H9 (cell line): ENCODE results near the gene HMG20B. TPM values are rescaled to one million over a fixed set of nuclear protein-coding genes. Genes with fewer than 3 reads are reported as not detected.

ENCODE experiments used
- DNase-seq: peaks from one replicate; pipeline ENCODE4 v3.0.0-alpha.2; 2017
- H2AFZ ChIP-seq: one replicate; pipeline ENCODE4 v1.6.1; 2013; ENCODE audit warnings: mild to moderate bottlenecking, low read length, control low read depth, moderate library complexity
- H2AK5ac ChIP-seq: 2 replicates; pipeline ENCODE4 v1.6.1; 2013; ENCODE audit warnings: low read length, control low read depth, mixed read lengths; ENCODE audit not compliant: insufficient read length
- H2BK120ac ChIP-seq: one replicate; pipeline ENCODE4 v1.6.1; 2013; ENCODE audit warnings: low read depth, mild to moderate bottlenecking, low read length, control low read depth, inconsistent platforms; ENCODE audit not compliant: poor library complexity, severe bottlenecking
- H2BK12ac ChIP-seq: 2 replicates; pipeline ENCODE4 v1.6.1; 2013; ENCODE audit warnings: low read length, control low read depth, mixed read lengths, low read depth; ENCODE audit not compliant: insufficient read length
- H2BK15ac ChIP-seq: 2 replicates; pipeline ENCODE4 v1.6.1; 2013; ENCODE audit warnings: low read depth, low read length, control low read depth
- H2BK20ac ChIP-seq: one replicate; pipeline ENCODE4 v1.6.1; 2013; ENCODE audit warnings: low read depth, mild to moderate bottlenecking, low read length, control low read depth, inconsistent platforms; ENCODE audit not compliant: poor library complexity, severe bottlenecking
- H2BK5ac ChIP-seq: 2 replicates; pipeline ENCODE4 v1.6.1; 2013; ENCODE audit warnings: low read length, control low read depth, mixed read lengths; ENCODE audit not compliant: insufficient read length
- H3K14ac ChIP-seq: 2 replicates; pipeline ENCODE4 v1.6.1; 2013; ENCODE audit warnings: low read length, control low read depth; ENCODE audit not compliant: insufficient read depth
- H3K18ac ChIP-seq: 2 replicates; pipeline ENCODE4 v1.6.1; 2013; ENCODE audit warnings: low read depth, mild to moderate bottlenecking, mixed read lengths, low read length, control low read depth; ENCODE audit not compliant: insufficient read length
- H3K23ac ChIP-seq: 2 replicates; pipeline ENCODE4 v1.6.1; 2013; ENCODE audit warnings: low read length, control low read depth, mixed read lengths, low read depth; ENCODE audit not compliant: insufficient read length
- H3K23me2 ChIP-seq: 2 replicates; pipeline ENCODE4 v1.6.1; 2013; ENCODE audit warnings: low read depth, mild to moderate bottlenecking, mixed read lengths, low read length, control low read depth; ENCODE audit not compliant: insufficient read length, poor library complexity, severe bottlenecking
- H3K27ac ChIP-seq: 2 replicates; pipeline ENCODE4 v1.5.1; 2013; ENCODE audit warnings: low read length, control low read depth, mixed read lengths, low read depth; ENCODE audit not compliant: insufficient read length
- H3K27me3 ChIP-seq: 2 replicates; pipeline ENCODE4 v1.6.1; 2013; ENCODE audit warnings: low read length, control low read depth, inconsistent platforms; ENCODE audit not compliant: insufficient read depth
- H3K4ac ChIP-seq: 2 replicates; pipeline ENCODE4 v1.6.1; 2013; ENCODE audit warnings: low read depth, mild to moderate bottlenecking, control low read depth, inconsistent platforms, low read length, moderate library complexity
- H3K4me1 ChIP-seq: 2 replicates; pipeline ENCODE4 v1.6.1; 2013; ENCODE audit warnings: low read length, control low read depth, inconsistent platforms; ENCODE audit not compliant: insufficient read depth
- H3K4me2 ChIP-seq: 2 replicates; pipeline ENCODE4 v1.6.1; 2013; ENCODE audit warnings: low read length, control low read depth, mixed read lengths; ENCODE audit not compliant: insufficient read length, insufficient read depth
- H3K56ac ChIP-seq: 2 replicates; pipeline ENCODE4 v1.6.1; 2013; ENCODE audit warnings: low read depth, mild to moderate bottlenecking, mixed read lengths, low read length, control low read depth; ENCODE audit not compliant: insufficient read length
- H3K79me1 ChIP-seq: 2 replicates; pipeline ENCODE4 v1.6.1; 2013; ENCODE audit warnings: low read depth, mild to moderate bottlenecking, moderate library complexity, low read length, control low read depth, inconsistent platforms; ENCODE audit not compliant: insufficient read depth, poor library complexity, severe bottlenecking
- H3K79me2 ChIP-seq: 2 replicates; pipeline ENCODE4 v1.6.1; 2013; ENCODE audit warnings: low read length, control low read depth, inconsistent platforms; ENCODE audit not compliant: insufficient read depth
- H3K9ac ChIP-seq: 2 replicates; pipeline ENCODE4 v1.6.1; 2013; ENCODE audit warnings: low read length, control low read depth, mixed read lengths; ENCODE audit not compliant: insufficient read length; ENCODE audit errors: extremely low read depth
- H3K9me3 ChIP-seq: one replicate; pipeline ENCODE4 v1.6.1; 2013; ENCODE audit warnings: low read depth, low read length, inconsistent platforms; ENCODE audit not compliant: control insufficient read depth
- H3T11ph ChIP-seq: one replicate; pipeline ENCODE4 v1.6.1; 2013; ENCODE audit warnings: mild to moderate bottlenecking, low read length, control low read depth, inconsistent platforms
- H4K20me1 ChIP-seq: one replicate; pipeline ENCODE4 v1.6.1; 2013; ENCODE audit not compliant: control insufficient read depth, insufficient read length, insufficient read depth
- H4K5ac ChIP-seq: 2 replicates; pipeline ENCODE4 v1.6.1; 2013; ENCODE audit warnings: low read depth, mild to moderate bottlenecking, mixed read lengths, low read length, control low read depth; ENCODE audit not compliant: insufficient read length
- H4K8ac ChIP-seq: replicated peaks from 2 replicates; pipeline ENCODE4 v1.6.1; 2013; ENCODE audit warnings: low read length, control low read depth, mixed read lengths, low read depth; ENCODE audit not compliant: insufficient read length
- H4K91ac ChIP-seq: 2 replicates; pipeline ENCODE4 v1.6.1; 2013; ENCODE audit warnings: low read depth, mild to moderate bottlenecking, moderate library complexity, mixed read lengths, low read length, control low read depth; ENCODE audit not compliant: insufficient read length
- H3K27ac Mint-ChIP-seq, 3 experiments: 2 replicates in 2 of 3; 3 replicates in 1 of 3; pipeline ENCODE4 v1.8.0; 2020 to 2021; ENCODE audit warnings: mixed read lengths in 3 of 3, mild to moderate bottlenecking in 1 of 3, moderate library complexity in 1 of 3
- H3K27me3 Mint-ChIP-seq: 2 replicates; pipeline ENCODE4 v1.8.0; 2021; ENCODE audit warnings: low read depth, mild to moderate bottlenecking, moderate library complexity, mixed read lengths
- H3K36me3 Mint-ChIP-seq, 3 experiments: 2 replicates in 2 of 3; 3 replicates in 1 of 3; pipeline ENCODE4 v1.8.0; 2020 to 2021; ENCODE audit warnings: low read depth in 3 of 3, mixed read lengths in 3 of 3; ENCODE audit not compliant: insufficient read depth in 1 of 3
- H3K4me1 Mint-ChIP-seq, 2 experiments: 2 replicates each; pipeline ENCODE4 v1.8.0; 2020; ENCODE audit warnings: mixed read lengths in 2 of 2
- H3K4me3 Mint-ChIP-seq, 2 experiments: 2 replicates in 1 of 2; 3 replicates in 1 of 2; pipeline ENCODE4 v1.8.0; 2020 to 2021; ENCODE audit warnings: mild to moderate bottlenecking in 2 of 2, mixed read lengths in 2 of 2, moderate library complexity in 1 of 2
- H3K9me3 Mint-ChIP-seq, 2 experiments: 2 replicates in 1 of 2; 3 replicates in 1 of 2; pipeline ENCODE4 v1.8.0; 2020; ENCODE audit warnings: mild to moderate bottlenecking in 2 of 2, mixed read lengths in 2 of 2, moderate library complexity in 1 of 2
- CTCF ChIP-seq: fragments of 200-600 bp; sonication (generic); conservative IDR thresholded peaks from 3 replicates; pipeline ENCODE4 v1.8.0; 2021; ENCODE audit warnings: antibody characterized with exemption, mild to moderate bottlenecking
- WGBS: extraction: QIAGEN DNeasy Blood & Tissue Kit; methylation state at CpG from one replicate; pipeline ENCODE4 v1.1.7; 2013; ENCODE audit warnings: missing lambda C conversion rate, low lambda C conversion rate, mixed read lengths; ENCODE audit not compliant: insufficient read length; ENCODE audit errors: extremely low coverage; 5-methylcytosine and 5-hydroxymethylcytosine counted together
- total RNA-seq: library from RNA; stranded (reverse); gene quantifications from 2 replicates; pipeline ENCODE4 v1.2.1, GENCODE V29; 2021

The HMG20B gene
- total RNA-seq, 1 experiment from 2014 or later: 58.1 TPM

GRCh38 chr19:3601021-3601420 lies 28.3 kb downstream of the HMG20B start:
- H3K36me3 Mint-ChIP-seq: no peaks in the 10 kb centered on the region
- Histone ChIP-seq H3K56ac (no peak overlapping the region), H4K91ac (no peak overlapping the region), H3T11ph (no peak overlapping the region), H4K5ac (no peak overlapping the region), H3K79me2 (no peaks in the 10 kb centered on the region), H2BK15ac (no peak overlapping the region), H2BK5ac (no peak overlapping the region), H3K23me2 (no peaks in the 10 kb centered on the region), H3K14ac (no peak overlapping the region), H3K27ac (no peak overlapping the region), H2BK120ac (no peak overlapping the region), H3K18ac (no peak overlapping the region), H3K4me1 (no peaks in the 10 kb centered on the region), H3K9me3 (no peaks in the 10 kb centered on the region), H2AK5ac (no peak overlapping the region), H3K9ac (no peak overlapping the region), H2BK20ac (no peak overlapping the region), H3K79me1 (no peaks in the 10 kb centered on the region), H3K27me3 (peaks cover 5% of the 10 kb centered on the region; the same call in 1 of the 2 replicates), H4K8ac (no peak overlapping the region), H3K4ac (no peak overlapping the region), H3K4me2 (no peak overlapping the region), H4K20me1 (no peaks in the 10 kb centered on the region), H2BK12ac (no peak overlapping the region), H3K23ac (no peak overlapping the region), H2AFZ (no peak overlapping the region)
- no peak overlapping the region for H3K4me3 Mint-ChIP-seq
- H3K4me1 Mint-ChIP-seq: no peaks in the 10 kb centered on the region
- no CpG with 5 or more reads among the region's 12 CpGs for WGBS
- no peak for DNase-seq
- no peak for TF ChIP-seq CTCF
- peaks cover 4% of the 10 kb centered on the region for H3K27me3 Mint-ChIP-seq
- H3K27ac Mint-ChIP-seq: no peak overlapping the region
- peaks cover 0 to 4% of the 10 kb centered on the region in 2 experiments; a peak in 1 of 5 replicates for H3K9me3 Mint-ChIP-seq
